Stimulated activated CD8-positive, alpha-beta memory T cell treated with anti-CD3 and anti-CD28 coated beads, Interleukin-2, amount 100 ng/mL, for 48 hours (primary cell): ENCODE measurements around the gene SEBOX.

Experiments
- DNase-seq, 2 donors: peaks; one replicate each; pipeline ENCODE4 v3.0.0-alpha.2; 2020; ENCODE audit warnings: low read depth in 2 of 2

The SEBOX gene

GRCh38 chr17:28368915-28369683 is 4.1 kb upstream of the SEBOX start:
- DNase-seq = no peak

GRCh38 chr17:28368306-28368831 is 3.4 kb upstream of the SEBOX start:
- DNase-seq = no peak

- no peak for DNase-seq
These were observed 2.8 kb upstream of the SEBOX start for GRCh38 chr17:28367641-28368305.

GRCh38 chr17:28366605-28367004 is 1.6 kb upstream of the SEBOX start:
- DNase-seq = no peak

GRCh38 chr17:28365487-28365886 is 488 bp upstream of the SEBOX start:
- DNase-seq = no peak

GRCh38 chr17:28363776-28364650 is 986 bp downstream of the SEBOX start:
- DNase-seq = no peak

GRCh38 chr17:28363186-28363585 is 1.8 kb downstream of the SEBOX start:
- no peak for DNase-seq

GRCh38 chr17:28357901-28358197 is 7.2 kb downstream of the SEBOX start:
- no peak for DNase-seq

GRCh38 chr17:28357061-28357900 is 7.7 kb downstream of the SEBOX start, which contains the start of gene POLDIP2:
Gene POLDIP2, minus strand, starts transcription at chr17:28357527. Its CDS starts 79 bp downstream, at chr17:28357448.
- DNase-seq = peak; percentile 93 to 95

- DNase-seq = no peak
These were observed 14.7 kb downstream of the SEBOX start for GRCh38 chr17:28350271-28350670.

GRCh38 chr17:28348979-28349378 is 16.0 kb downstream of the SEBOX start:
- no peak for DNase-seq

GRCh38 chr17:28347261-28347891 is 17.6 kb downstream of the SEBOX start:
- no peak for DNase-seq

- DNase-seq = no peak
These were observed 18.2 kb downstream of the SEBOX start for GRCh38 chr17:28346746-28347246.

- DNase-seq = no peak
These were observed 18.8 kb downstream of the SEBOX start for GRCh38 chr17:28346199-28346580.

- no peak for DNase-seq
These were observed 19.4 kb downstream of the SEBOX start for GRCh38 chr17:28345419-28346198.

- no peak for DNase-seq
These were observed 20.5 kb downstream of the SEBOX start for GRCh38 chr17:28344435-28344901.

GRCh38 chr17:28344011-28344410 is 21.0 kb downstream of the SEBOX start:
- no peak for DNase-seq

- DNase-seq = no peak
These were observed 21.5 kb downstream of the SEBOX start for GRCh38 chr17:28343491-28343932.

GRCh38 chr17:28342313-28342712 is 22.7 kb downstream of the SEBOX start:
- no peak for DNase-seq

GRCh38 chr17:28341516-28341915 is 23.5 kb downstream of the SEBOX start:
- DNase-seq = no peak
